CD4-positive, alpha-beta T cell (primary cell): ENCODE data around the gene NR0B2. TPM values are rescaled to one million over a fixed set of nuclear protein-coding genes. Genes with fewer than 3 reads are reported as not detected.

Experiments used
- ATAC-seq: fragments of 200-7000 bp; cut with Tn5 transposase; one replicate; pipeline ENCODE4 v1.10.0; 2022; ENCODE audit warnings: mild to moderate bottlenecking; ENCODE audit not compliant: poor library complexity
- CTCF ChIA-PET: fragments of 350-600 bp; sonication (Branson Sonifier 250); formaldehyde crosslinking; loops from one replicate; lab custom pipeline; 2021; ENCODE audit warnings: antibody characterized with exemption, inconsistent platforms; lab: Charles Lee
- POLR2A ChIA-PET: fragments of 350-600 bp; sonication (Branson Sonifier 250); formaldehyde crosslinking; loops from one replicate; lab custom pipeline; 2021; ENCODE audit warnings: antibody characterized with exemption, inconsistent platforms; lab: Charles Lee
- DNase-seq, 14 experiments: peaks; one replicate each; pipeline ENCODE4 v3.0.0-alpha.2; 2013 to 2020; ENCODE audit warnings: mixed read lengths in 2 of 14
- H3K27ac ChIP-seq, 2 donors: one replicate each; pipeline versions ENCODE4 v1.5.1 to v1.7.0; 2013; ENCODE audit warnings: low read length in 2 of 2, low read depth in 1 of 2, mild to moderate bottlenecking in 1 of 2
- H3K27me3 ChIP-seq, 2 experiments: 1 replicate in 1 of 2; 2 replicates in 1 of 2; pipeline versions ENCODE4 v1.6.1 to v1.7.0; 2013; ENCODE audit warnings: low read length in 2 of 2, control low read depth in 1 of 2, mild to moderate bottlenecking in 1 of 2, moderate library complexity in 1 of 2; ENCODE audit not compliant: insufficient read depth in 2 of 2, control insufficient read depth in 1 of 2
- H3K36me3 ChIP-seq: one replicate; pipeline ENCODE4 v1.6.1; 2013; ENCODE audit warnings: low read length, control low read depth; ENCODE audit not compliant: insufficient read depth
- H3K4me1 ChIP-seq: one replicate; pipeline ENCODE4 v1.6.1; 2013; ENCODE audit warnings: low read length, control low read depth; ENCODE audit not compliant: insufficient read depth
- H3K4me3 ChIP-seq: one replicate; pipeline ENCODE4 v1.5.1; 2013; ENCODE audit warnings: mild to moderate bottlenecking, low read length, moderate library complexity
- H3K9me3 ChIP-seq, 2 experiments: 1 replicate in 1 of 2; 2 replicates in 1 of 2; pipeline versions ENCODE4 v1.6.1 to v1.7.0; 2013; ENCODE audit warnings: low read length in 2 of 2, mild to moderate bottlenecking in 2 of 2, control low read depth in 1 of 2, moderate library complexity in 1 of 2; ENCODE audit not compliant: control insufficient read depth in 1 of 2, insufficient read depth in 1 of 2
- H3K27ac Mint-ChIP-seq: one replicate; pipeline ENCODE4 v1.8.0; 2020; ENCODE audit warnings: mixed read lengths
- H3K27me3 Mint-ChIP-seq: one replicate; pipeline ENCODE4 v1.8.0; 2021; ENCODE audit warnings: mixed read lengths
- H3K36me3 Mint-ChIP-seq: one replicate; pipeline ENCODE4 v1.8.0; 2021; ENCODE audit warnings: low read depth, mixed read lengths
- H3K4me1 Mint-ChIP-seq: one replicate; pipeline ENCODE4 v1.8.0; 2021; ENCODE audit warnings: low read depth, mixed read lengths
- H3K4me3 Mint-ChIP-seq: one replicate; pipeline ENCODE4 v1.8.0; 2020; ENCODE audit warnings: mild to moderate bottlenecking, mixed read lengths
- H3K9me3 Mint-ChIP-seq: one replicate; pipeline ENCODE4 v1.8.0; 2020; ENCODE audit warnings: mixed read lengths
- intact Hi-C, 2 experiments: fragments of 100-400 bp; cut with DNase I in 1 of 2; cut with micrococcal nuclease in 1 of 2; formaldehyde crosslinking; loops; one replicate each; pipeline versions ENCODE4 v1.15.1 to v1.9.0; 2023 to 2025; cut with DNase I, micrococcal nuclease
- total RNA-seq, 174 experiments: library from RNA in 2 of 174; stranded (reverse) in 2 of 174; gene quantifications; one replicate each; pipeline ENCODE4 v1.2.3 and lab custom pipeline; 2021 to 2026
- TF ChIP-seq, protein P1 (sequence below): fragments of 200-600 bp; IDR thresholded peaks from one replicate; pipeline ENCODE4 v1.8.0; 2022; ENCODE audit warnings: antibody characterized with exemption, mild to moderate bottlenecking

Gene NR0B2
- total RNA-seq, 2 experiments from 2014 or later: not detected

DNA sequence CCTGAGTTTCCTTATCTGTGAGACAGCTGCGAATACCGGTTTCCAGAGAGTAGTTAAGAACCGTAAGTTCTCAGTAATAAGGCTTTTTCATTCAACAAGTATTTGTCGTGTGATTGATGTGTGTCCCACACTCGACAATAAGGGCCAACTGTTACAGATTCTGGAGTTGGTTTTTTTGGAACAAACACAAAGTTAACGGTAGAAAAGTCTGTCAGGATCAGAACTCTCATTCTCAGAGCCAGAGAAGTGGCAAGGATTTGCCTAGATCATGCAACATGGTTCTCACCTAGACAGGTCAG is 8.6 kb upstream of the NR0B2 start:
- peaks cover 40% of the 10 kb centered on the region for H3K4me1 Mint-ChIP-seq
- ChIA-PET CTCF (no interaction called here), POLR2A (interaction anchor here (1.0 to 2.6 kb wide), 3 partner anchors 9 to 32 kb away, joined by 3 to 33 read pairs (median 12); partner anchors contain the start of genes GPATCH3 and GPN2)

DNA sequence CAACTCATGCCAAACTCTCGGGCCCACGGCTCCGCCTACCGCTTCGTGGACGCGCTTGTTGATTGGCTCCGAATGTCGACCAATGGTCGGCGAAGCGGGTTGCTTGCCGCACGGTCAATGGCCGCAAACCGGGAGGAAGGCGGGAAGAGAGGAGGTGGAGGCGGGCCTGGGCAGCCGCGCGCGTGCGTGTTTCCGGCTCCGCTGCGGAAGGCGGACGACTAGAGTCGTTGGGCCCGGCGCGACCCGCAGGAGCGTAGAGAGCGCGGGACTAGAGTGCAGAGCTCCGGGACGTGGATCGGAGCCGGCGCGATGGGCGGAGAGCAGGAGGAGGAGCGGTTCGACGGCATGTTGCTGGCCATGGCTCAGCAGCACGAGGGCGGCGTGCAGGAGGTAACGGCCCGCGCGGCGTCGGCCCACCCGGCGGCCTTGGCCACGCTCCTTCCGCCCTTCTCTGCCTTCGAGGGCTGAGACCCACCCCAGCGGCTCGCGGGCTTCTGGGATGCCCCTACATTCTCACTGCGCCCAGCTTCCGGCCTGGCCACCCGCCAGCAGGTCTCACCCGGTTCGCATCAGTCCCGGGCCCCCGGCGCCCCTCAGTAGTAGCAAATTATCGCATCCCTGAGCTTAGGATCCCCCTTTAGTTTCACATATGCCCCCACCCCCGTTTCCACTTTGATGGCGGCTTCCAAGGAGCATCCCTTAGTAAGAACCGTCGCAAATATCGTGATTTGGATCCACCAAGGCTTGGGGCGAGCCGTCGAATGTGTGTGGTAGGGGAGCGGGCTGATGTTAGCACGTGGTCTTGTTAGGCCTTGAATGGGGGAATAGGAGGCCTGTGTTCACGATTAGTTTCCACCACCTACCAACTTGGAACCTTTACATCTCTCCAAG is 8.0 kb upstream of the NR0B2 start, which contains the start of gene NUDC:
TSS of gene NUDC (plus strand) at position 204 of the 891 bp plus-strand sequence. CDS start at position 310, 106 bp downstream.
- ChIA-PET CTCF (no interaction called here), POLR2A (interaction anchor here (1.0 to 2.6 kb wide), 4 partner anchors 10 to 134 kb away, joined by 3 to 33 read pairs (median 8); partner anchors contain the start of genes GPATCH3, GPN2 and PIGV)
- no peaks in the 10 kb centered on the region for H3K9me3 ChIP-seq
- intact Hi-C loops: loop anchor here in 1 of 2 experiments (1.0 to 5.0 kb wide), 4 partner anchors 21 to 311 kb away; partner anchors contain the start of genes GPATCH3, GPN2 and WDTC1
- Mint-ChIP-seq H3K27ac (peak within 1 kb of the TSS; percentile 90), H3K4me3 (peak within 1 kb of the TSS; percentile 91), H3K4me1 (peaks cover 37% of the 10 kb centered on the region), H3K9me3 (no peaks in the 10 kb centered on the region), H3K27me3 (no peaks in the 10 kb centered on the region), H3K36me3 (peaks cover 40% of the 10 kb centered on the region)
- H3K36me3 ChIP-seq: peaks cover 26% of the 10 kb centered on the region
- TF ChIP-seq, protein P1, sequence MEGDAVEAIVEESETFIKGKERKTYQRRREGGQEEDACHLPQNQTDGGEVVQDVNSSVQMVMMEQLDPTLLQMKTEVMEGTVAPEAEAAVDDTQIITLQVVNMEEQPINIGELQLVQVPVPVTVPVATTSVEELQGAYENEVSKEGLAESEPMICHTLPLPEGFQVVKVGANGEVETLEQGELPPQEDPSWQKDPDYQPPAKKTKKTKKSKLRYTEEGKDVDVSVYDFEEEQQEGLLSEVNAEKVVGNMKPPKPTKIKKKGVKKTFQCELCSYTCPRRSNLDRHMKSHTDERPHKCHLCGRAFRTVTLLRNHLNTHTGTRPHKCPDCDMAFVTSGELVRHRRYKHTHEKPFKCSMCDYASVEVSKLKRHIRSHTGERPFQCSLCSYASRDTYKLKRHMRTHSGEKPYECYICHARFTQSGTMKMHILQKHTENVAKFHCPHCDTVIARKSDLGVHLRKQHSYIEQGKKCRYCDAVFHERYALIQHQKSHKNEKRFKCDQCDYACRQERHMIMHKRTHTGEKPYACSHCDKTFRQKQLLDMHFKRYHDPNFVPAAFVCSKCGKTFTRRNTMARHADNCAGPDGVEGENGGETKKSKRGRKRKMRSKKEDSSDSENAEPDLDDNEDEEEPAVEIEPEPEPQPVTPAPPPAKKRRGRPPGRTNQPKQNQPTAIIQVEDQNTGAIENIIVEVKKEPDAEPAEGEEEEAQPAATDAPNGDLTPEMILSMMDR: no peak
- H3K4me3 ChIP-seq: peak within 1 kb of the TSS; percentile 74
- H3K27me3 ChIP-seq: no peaks in the 10 kb centered on the region
- ATAC-seq (peak; percentile 94), DNase-seq (peak; percentile 91 to 98 (median 93))
- H3K27ac ChIP-seq: peak within 1 kb of the TSS; percentile 83 to 85
- H3K4me1 ChIP-seq: peaks cover 28% of the 10 kb centered on the region

More for the DNA sequence above, 8.6 kb upstream of the NR0B2 start:
- Histone ChIP-seq H3K4me1 (peaks cover 28% of the 10 kb centered on the region), H3K27me3 (no peaks in the 10 kb centered on the region), H3K4me3 (peak overlapping the region; percentile 74), H3K27ac (peak overlapping the region; percentile 83 to 85), H3K36me3 (peaks cover 32% of the 10 kb centered on the region), H3K9me3 (no peaks in the 10 kb centered on the region)
- Mint-ChIP-seq H3K27me3 (no peaks in the 10 kb centered on the region), H3K36me3 (peaks cover 46% of the 10 kb centered on the region), H3K9me3 (no peaks in the 10 kb centered on the region), H3K27ac (peak overlapping the region; percentile 90), H3K4me3 (peak overlapping the region; percentile 91)
- no peak for DNase-seq
- TF ChIP-seq, protein P1: no peak
- no peak for ATAC-seq
- intact Hi-C loops: loop anchor here in 1 of 2 experiments (1.0 to 5.0 kb wide), 2 partner anchors 22 to 310 kb away; partner anchors contain the start of genes GPATCH3 and WDTC1

DNA sequence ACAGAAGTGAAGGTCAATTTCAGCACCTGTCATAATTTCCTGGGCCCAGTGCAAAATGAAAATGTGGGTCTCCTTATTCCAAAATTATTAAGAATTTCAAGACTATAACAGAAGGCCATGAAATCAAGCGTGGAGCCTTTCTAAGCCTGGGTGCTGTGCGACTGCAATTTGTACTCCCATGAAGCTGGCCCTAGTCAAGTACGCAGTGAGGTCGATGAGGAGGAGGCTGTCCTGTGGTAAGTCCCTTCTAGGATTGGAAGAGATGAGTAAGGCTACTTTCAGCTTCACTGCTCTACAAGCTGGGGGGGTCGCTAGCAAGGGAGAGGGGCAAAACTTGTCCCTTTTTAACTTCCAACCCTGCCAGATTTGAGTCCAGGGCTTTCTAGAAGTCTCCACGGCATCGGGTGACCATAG is 7.4 kb upstream of the NR0B2 start:
- DNase-seq (no peak), ATAC-seq (peak; percentile 47)
- TF ChIP-seq, protein P1: no peak
- Mint-ChIP-seq H3K36me3 (peaks cover 34% of the 10 kb centered on the region), H3K4me3 (peak overlapping the region; percentile 91), H3K9me3 (no peaks in the 10 kb centered on the region), H3K4me1 (peaks cover 35% of the 10 kb centered on the region), H3K27ac (peak overlapping the region; percentile 90), H3K27me3 (no peaks in the 10 kb centered on the region)
- Histone ChIP-seq H3K4me1 (peaks cover 28% of the 10 kb centered on the region), H3K9me3 (no peaks in the 10 kb centered on the region), H3K36me3 (peaks cover 21% of the 10 kb centered on the region), H3K27me3 (no peaks in the 10 kb centered on the region), H3K27ac (peak overlapping the region; percentile 83 to 85), H3K4me3 (peak overlapping the region; percentile 74)
- ChIA-PET POLR2A (interaction anchor here (1.7 to 2.6 kb wide), 3 partner anchors 20 to 134 kb away, joined by 5 to 33 read pairs (median 12); partner anchors contain the start of genes GPATCH3, GPN2 and PIGV), CTCF (interaction anchor here (1.0 kb wide), 1 partner anchor 56 kb away, joined by 3 read pairs; no protein-coding TSS in a partner anchor)
- intact Hi-C loops: loop anchor here in 1 of 2 experiments (1.0 to 5.0 kb wide), 3 partner anchors 31 to 311 kb away; partner anchors contain the start of genes GPN2 and WDTC1
